Measurements from ENCODE around the gene PCDH15. TPM values are rescaled to one million over a fixed set of nuclear protein-coding genes. Genes with fewer than 3 reads are reported as not detected.
A peak's percentile ranks its signal among the peaks of the same experiment; 100 is the strongest.

Gene PCDH15
- total and polyA plus RNA-seq, 9 donors: 0.10 to 1.2 (median 0.49) TPM

DNA sequence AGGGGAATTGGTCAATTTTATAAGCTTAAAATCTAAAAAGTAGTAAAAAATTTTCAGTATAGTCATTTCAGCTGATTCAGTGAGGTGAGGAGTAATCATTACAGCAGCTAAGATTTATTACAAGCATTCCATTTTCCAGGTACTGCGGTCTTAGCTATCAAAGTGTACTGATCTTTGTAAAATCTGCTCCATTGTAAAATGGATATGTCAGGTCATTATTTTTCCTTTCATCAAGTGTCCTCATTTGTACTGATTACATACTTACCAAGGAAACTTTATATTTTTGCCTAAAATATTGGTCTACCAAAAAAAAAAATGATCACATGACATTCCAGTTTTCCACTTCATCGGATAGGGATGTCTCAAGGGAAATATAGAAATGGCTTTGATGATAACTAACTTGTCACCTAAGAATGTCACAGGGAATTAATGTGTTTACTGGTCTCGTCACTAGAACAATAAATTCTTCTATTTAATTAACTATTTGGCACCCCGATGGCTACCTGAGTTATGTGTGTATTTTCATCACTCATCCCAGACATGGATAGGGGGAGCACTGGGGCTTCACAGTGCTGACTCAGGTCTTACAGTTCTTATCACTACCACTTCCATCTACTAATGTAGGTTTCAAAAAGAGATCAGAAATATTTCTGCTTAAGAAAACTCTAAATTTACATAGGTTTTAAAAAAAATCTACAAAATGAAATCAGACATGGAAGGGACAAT, 948.4 kb downstream of the PCDH15 start:
- Histone ChIP-seq H3K9me3 (replicated peaks; ENCODE audit: control insufficient read depth, low read depth, low read length) (no peaks in the 10 kb centered on the region), H3K36me3 (ENCODE audit: control insufficient read depth, insufficient read depth, low read length) (no peaks in the 10 kb centered on the region), H3K27me3 (ENCODE audit: control insufficient read depth, insufficient read depth, low read length) (no peaks in the 10 kb centered on the region), H3K4me1 (ENCODE audit: control insufficient read depth, insufficient read depth, low read length) (no peaks in the 10 kb centered on the region), H3K27ac (ENCODE audit: low read length) (no peak overlapping the region), H3K4me3 (ENCODE audit: low read length) (no peak overlapping the region)
- DNase-seq: no peak
- WGBS (ENCODE audit: insufficient coverage): no CpG with 5 or more reads among the region's 4 CpGs

GRCh38 chr10:53846809-53847208, 954.2 kb downstream of the PCDH15 start:
- no peak for DNase-seq
- no CpG with 5 or more reads among the region's 2 CpGs for WGBS (ENCODE audit: insufficient coverage)
- Histone ChIP-seq H3K9me3 (replicated peaks; ENCODE audit: control insufficient read depth, low read depth, low read length) (no peaks in the 10 kb centered on the region), H3K36me3 (ENCODE audit: control insufficient read depth, insufficient read depth, low read length) (no peaks in the 10 kb centered on the region), H3K4me3 (ENCODE audit: low read length) (no peak overlapping the region), H3K27ac (ENCODE audit: low read length) (no peak overlapping the region), H3K27me3 (ENCODE audit: control insufficient read depth, insufficient read depth, low read length) (no peaks in the 10 kb centered on the region), H3K4me1 (ENCODE audit: control insufficient read depth, insufficient read depth, low read length) (no peaks in the 10 kb centered on the region)

GRCh38 chr10:53843736-53844362, 957.2 kb downstream of the PCDH15 start:
- WGBS (ENCODE audit: insufficient coverage): no CpG with 5 or more reads among the region's 1 CpG
- Histone ChIP-seq H3K27ac (ENCODE audit: low read length) (no peak overlapping the region), H3K4me1 (ENCODE audit: control insufficient read depth, insufficient read depth, low read length) (no peaks in the 10 kb centered on the region), H3K4me3 (ENCODE audit: low read length) (no peak overlapping the region), H3K9me3 (replicated peaks; ENCODE audit: control insufficient read depth, low read depth, low read length) (no peaks in the 10 kb centered on the region), H3K27me3 (ENCODE audit: control insufficient read depth, insufficient read depth, low read length) (no peaks in the 10 kb centered on the region), H3K36me3 (ENCODE audit: control insufficient read depth, insufficient read depth, low read length) (no peaks in the 10 kb centered on the region)
- DNase-seq: peak; percentile 78

DNA sequence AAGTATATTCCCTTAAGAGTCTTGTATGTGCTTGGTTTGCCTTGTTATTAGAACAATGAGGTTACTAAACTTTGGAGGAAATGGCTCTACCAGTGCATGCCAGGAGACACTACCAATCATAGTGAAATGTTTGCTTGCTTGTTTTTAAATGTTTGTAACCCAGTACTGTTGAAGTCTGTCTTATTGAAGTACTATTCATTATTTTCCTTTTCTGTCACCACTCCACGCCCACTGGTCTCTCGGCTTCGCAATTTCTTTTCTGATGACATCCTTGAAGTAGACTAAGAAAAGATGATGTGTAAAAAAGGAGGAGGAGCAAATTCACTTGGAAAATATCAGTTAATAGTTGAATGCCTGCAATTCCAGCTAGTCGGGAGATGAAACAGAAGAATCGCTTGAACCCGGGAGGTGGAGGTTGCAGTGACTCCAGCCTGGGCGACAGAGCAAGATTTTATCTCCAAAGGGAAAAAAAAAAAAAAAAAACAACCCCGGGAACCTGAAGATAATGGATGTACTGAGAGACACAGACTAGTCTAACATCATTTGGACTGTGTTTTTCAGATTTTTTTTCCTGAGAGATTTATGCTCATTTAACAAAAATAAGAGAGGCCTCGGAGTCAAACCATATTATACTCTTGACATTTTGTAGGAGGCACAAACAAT, 959.4 kb downstream of the PCDH15 start:
- no peak for DNase-seq
- H3K4me1 ChIP-seq (ENCODE audit: control insufficient read depth, insufficient read depth, low read length): no peaks in the 10 kb centered on the region

DNA sequence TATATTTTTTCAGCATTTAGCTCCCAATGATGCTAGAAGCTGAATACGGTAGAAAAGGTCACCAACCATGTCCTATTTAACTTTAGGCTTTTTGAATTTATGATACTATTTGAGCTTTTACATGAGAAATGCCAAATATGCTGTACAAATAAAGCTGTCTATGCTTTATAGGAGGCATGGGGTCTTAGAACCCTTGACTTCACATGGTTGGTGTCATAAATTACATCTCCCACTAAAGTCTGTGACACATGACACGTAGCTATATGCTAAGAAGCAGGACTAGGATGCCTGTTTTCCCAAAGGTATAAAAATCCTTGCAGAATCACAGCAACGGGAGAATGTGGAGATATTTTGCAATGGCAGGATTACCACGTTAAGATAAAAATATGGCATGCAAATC, 960.4 kb downstream of the PCDH15 start:
- Histone ChIP-seq H3K4me1 (ENCODE audit: control insufficient read depth, insufficient read depth, low read length) (no peaks in the 10 kb centered on the region), H3K27me3 (ENCODE audit: control insufficient read depth, insufficient read depth, low read length) (no peaks in the 10 kb centered on the region), H3K9me3 (replicated peaks; ENCODE audit: control insufficient read depth, low read depth, low read length) (no peaks in the 10 kb centered on the region), H3K27ac (ENCODE audit: low read length) (no peak overlapping the region), H3K36me3 (ENCODE audit: control insufficient read depth, insufficient read depth, low read length) (no peaks in the 10 kb centered on the region), H3K4me3 (ENCODE audit: low read length) (no peak overlapping the region)
- DNase-seq: no peak
- WGBS (ENCODE audit: insufficient coverage): no CpG with 5 or more reads among the region's 4 CpGs

More for the DNA sequence above, 959.4 kb downstream of the PCDH15 start:
- 47% methylated on average over 2 of the region's 9 CpGs for WGBS (ENCODE audit: insufficient coverage)
- Histone ChIP-seq H3K36me3 (ENCODE audit: control insufficient read depth, insufficient read depth, low read length) (no peaks in the 10 kb centered on the region), H3K9me3 (replicated peaks; ENCODE audit: control insufficient read depth, low read depth, low read length) (no peaks in the 10 kb centered on the region), H3K27ac (ENCODE audit: low read length) (no peak overlapping the region), H3K27me3 (ENCODE audit: control insufficient read depth, insufficient read depth, low read length) (no peaks in the 10 kb centered on the region), H3K4me3 (ENCODE audit: low read length) (no peak overlapping the region)

GRCh38 chr10:53839440-53840039, 961.5 kb downstream of the PCDH15 start:
- Histone ChIP-seq H3K27ac (ENCODE audit: low read length) (no peak overlapping the region), H3K4me1 (ENCODE audit: control insufficient read depth, insufficient read depth, low read length) (no peaks in the 10 kb centered on the region), H3K36me3 (ENCODE audit: control insufficient read depth, insufficient read depth, low read length) (no peaks in the 10 kb centered on the region), H3K4me3 (ENCODE audit: low read length) (no peak overlapping the region), H3K27me3 (ENCODE audit: control insufficient read depth, insufficient read depth, low read length) (no peaks in the 10 kb centered on the region), H3K9me3 (replicated peaks; ENCODE audit: control insufficient read depth, low read depth, low read length) (no peaks in the 10 kb centered on the region)
- whole genome bisulfite sequencing (ENCODE audit: insufficient coverage): no CpG with 5 or more reads among the region's 2 CpGs
- DNase-seq: peak; percentile 62

- no peak overlapping the region for H3K27ac ChIP-seq (ENCODE audit: low read length)
- no peak for DNase-seq
- H3K36me3 ChIP-seq (ENCODE audit: control insufficient read depth, insufficient read depth, low read length): no peaks in the 10 kb centered on the region
- H3K9me3 ChIP-seq (replicated peaks; ENCODE audit: control insufficient read depth, low read depth, low read length): no peaks in the 10 kb centered on the region
- no peak overlapping the region for H3K4me3 ChIP-seq (ENCODE audit: low read length)
- no CpG with 5 or more reads among the region's 1 CpG for WGBS (ENCODE audit: insufficient coverage)
- no peaks in the 10 kb centered on the region for H3K27me3 ChIP-seq (ENCODE audit: control insufficient read depth, insufficient read depth, low read length)
- H3K4me1 ChIP-seq (ENCODE audit: control insufficient read depth, insufficient read depth, low read length): no peaks in the 10 kb centered on the region
These were observed 964.4 kb downstream of the PCDH15 start for GRCh38 chr10:53836638-53837037.

DNA sequence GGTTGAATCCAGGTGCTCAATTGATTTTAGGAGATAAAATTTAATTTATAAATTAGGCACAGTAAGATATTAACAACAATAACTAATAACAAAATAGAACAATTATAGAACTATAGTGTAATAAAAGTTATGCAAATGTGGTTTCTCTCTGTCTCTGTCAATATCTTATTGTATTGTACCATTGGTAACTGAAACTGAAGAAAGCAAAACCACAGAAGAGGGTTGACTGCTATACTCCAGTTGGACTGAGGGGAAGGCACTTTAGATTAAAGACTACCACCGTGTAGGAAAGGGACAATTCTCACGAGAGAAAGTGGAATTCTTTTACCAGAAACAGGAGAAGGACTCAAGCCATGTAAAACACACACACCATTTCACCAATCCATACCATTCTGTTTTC, 967.1 kb downstream of the PCDH15 start:
- H3K27me3 ChIP-seq (ENCODE audit: control insufficient read depth, insufficient read depth, low read length): no peaks in the 10 kb centered on the region
- H3K36me3 ChIP-seq (ENCODE audit: control insufficient read depth, insufficient read depth, low read length): no peaks in the 10 kb centered on the region
- no peak overlapping the region for H3K4me3 ChIP-seq (ENCODE audit: low read length)
- WGBS (ENCODE audit: insufficient coverage): no CpG with 5 or more reads among the region's 2 CpGs
- no peak overlapping the region for H3K27ac ChIP-seq (ENCODE audit: low read length)
- H3K4me1 ChIP-seq (ENCODE audit: control insufficient read depth, insufficient read depth, low read length): no peaks in the 10 kb centered on the region
- no peak for DNase-seq
- H3K9me3 ChIP-seq (replicated peaks; ENCODE audit: control insufficient read depth, low read depth, low read length): no peaks in the 10 kb centered on the region

DNA sequence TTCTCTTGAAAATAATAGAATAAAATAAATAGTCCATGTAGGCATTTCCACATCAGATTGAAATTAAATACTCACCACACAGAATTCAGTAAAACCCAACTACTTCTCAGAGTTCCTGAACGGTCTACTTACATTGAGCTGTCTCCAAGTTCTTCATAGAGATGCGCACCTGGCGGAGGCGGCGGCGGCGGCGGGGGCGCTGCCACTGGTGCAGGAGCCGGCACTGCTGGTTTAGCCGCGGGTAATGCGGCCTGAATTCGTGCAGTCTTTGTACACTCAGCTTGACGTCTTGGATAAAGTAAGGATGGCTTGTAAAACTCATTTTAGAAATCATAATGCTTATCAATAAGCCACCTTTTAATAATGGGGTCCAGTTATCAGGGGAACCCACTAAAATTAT, 973.8 kb downstream of the PCDH15 start:
- Histone ChIP-seq H3K36me3 (ENCODE audit: control insufficient read depth, insufficient read depth, low read length) (no peaks in the 10 kb centered on the region), H3K9me3 (replicated peaks; ENCODE audit: control insufficient read depth, low read depth, low read length) (no peaks in the 10 kb centered on the region), H3K4me1 (ENCODE audit: control insufficient read depth, insufficient read depth, low read length) (no peaks in the 10 kb centered on the region), H3K27ac (ENCODE audit: low read length) (no peak overlapping the region), H3K27me3 (ENCODE audit: control insufficient read depth, insufficient read depth, low read length) (no peaks in the 10 kb centered on the region), H3K4me3 (ENCODE audit: low read length) (no peak overlapping the region)
- no peak for DNase-seq
- WGBS (ENCODE audit: insufficient coverage): 88% methylated on average over 9 of the region's 15 CpGs

- no peak for DNase-seq
These were observed 992.2 kb downstream of the PCDH15 start for GRCh38 chr10:53808677-53809372.

More at GRCh38 chr10:53808677-53809372, 992.2 kb downstream of the PCDH15 start:
- WGBS (ENCODE audit: insufficient coverage): 80% methylated on average over 6 of the region's 8 CpGs
- Histone ChIP-seq H3K9me3 (replicated peaks; ENCODE audit: control insufficient read depth, low read depth, low read length) (no peaks in the 10 kb centered on the region), H3K27me3 (ENCODE audit: control insufficient read depth, insufficient read depth, low read length) (no peaks in the 10 kb centered on the region), H3K36me3 (ENCODE audit: control insufficient read depth, insufficient read depth, low read length) (no peaks in the 10 kb centered on the region), H3K4me3 (ENCODE audit: low read length) (no peak overlapping the region), H3K27ac (ENCODE audit: low read length) (no peak overlapping the region), H3K4me1 (ENCODE audit: control insufficient read depth, insufficient read depth, low read length) (no peaks in the 10 kb centered on the region)
